Stimulated activated CD4-positive, alpha-beta T cell treated with anti-CD3 and anti-CD28 coated beads, Interleukin-15, amount 100 ng/mL, for 1 hour (primary cell): ENCODE results near the gene PRSS56.

Experiments used
- DNase-seq, 2 donors: peaks; one replicate each; pipeline ENCODE4 v3.0.0-alpha.2; 2020; ENCODE audit warnings: low read depth in 1 of 2, low spot score in 1 of 2

PRSS56 gene

GRCh38 chr2:232501794-232502390 is 18.3 kb upstream of the PRSS56 start:
- no peak for DNase-seq

DNA sequence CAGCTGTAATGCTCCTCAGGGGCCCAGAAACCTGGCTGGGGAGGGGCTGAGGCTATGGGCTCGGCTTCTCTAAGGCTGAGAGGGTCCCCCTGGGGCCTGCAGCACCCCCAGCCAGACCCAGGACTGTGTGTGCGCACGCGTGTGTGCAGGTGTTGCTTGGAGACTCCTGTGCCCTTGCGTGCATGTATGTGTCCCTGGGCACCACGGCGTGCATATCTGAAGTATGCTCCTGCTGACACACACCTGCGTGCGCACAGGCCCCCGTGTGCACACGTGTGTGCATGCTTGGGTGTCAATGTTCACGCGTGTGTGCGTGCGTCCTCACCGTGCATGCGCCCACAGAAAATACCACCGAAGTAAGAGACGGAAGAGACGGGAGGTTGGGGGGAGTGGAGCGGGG is 17.7 kb upstream of the PRSS56 start:
- no peak for DNase-seq

GRCh38 chr2:232502911-232503808 is 17.0 kb upstream of the PRSS56 start:
- no peak for DNase-seq

GRCh38 chr2:232503809-232504323 is 16.3 kb upstream of the PRSS56 start:
- no peak for DNase-seq

GRCh38 chr2:232504438-232504837 is 15.8 kb upstream of the PRSS56 start:
- no peak for DNase-seq

DNA sequence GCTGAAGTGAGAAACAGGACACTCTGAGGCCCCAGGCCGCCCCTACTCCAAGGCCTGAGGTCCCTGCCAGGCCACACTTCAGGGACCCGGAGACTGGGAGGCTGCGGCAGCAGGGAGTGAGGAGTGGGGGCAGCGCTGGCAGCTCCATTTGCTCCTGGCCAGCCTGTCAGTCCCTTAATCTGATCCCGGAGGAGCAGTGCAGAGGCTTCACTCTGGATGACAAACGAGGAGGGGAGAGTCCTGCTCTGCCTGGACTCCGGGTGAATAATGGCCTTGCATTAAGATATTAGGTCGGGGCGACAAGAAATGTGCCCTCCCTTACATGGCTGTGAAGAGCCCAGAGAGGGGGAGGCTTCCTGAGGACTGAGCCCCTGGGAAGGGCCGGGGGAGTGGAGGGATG is 14.3 kb upstream of the PRSS56 start:
- DNase-seq: no peak

DNA sequence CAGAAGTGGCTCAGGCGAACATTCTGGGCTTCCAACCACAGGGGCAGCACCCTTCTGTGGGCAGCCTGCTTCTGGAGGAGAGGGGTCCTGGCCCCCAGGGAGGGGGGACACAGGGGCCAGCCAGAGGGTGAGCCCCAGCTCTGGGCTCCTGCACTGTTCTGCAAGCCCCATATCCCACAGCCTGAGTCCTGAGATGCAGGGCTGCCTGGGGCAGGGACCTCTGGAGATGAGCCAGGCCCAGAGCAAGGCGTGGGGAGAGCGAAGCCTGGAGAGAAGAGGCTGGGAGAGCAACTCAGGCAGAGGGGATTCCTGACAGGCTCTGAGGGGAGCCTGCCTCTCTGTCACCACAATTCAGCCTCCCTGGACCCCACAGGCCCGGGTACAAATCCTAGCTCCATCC is 13.5 kb upstream of the PRSS56 start:
- no peak for DNase-seq

DNA sequence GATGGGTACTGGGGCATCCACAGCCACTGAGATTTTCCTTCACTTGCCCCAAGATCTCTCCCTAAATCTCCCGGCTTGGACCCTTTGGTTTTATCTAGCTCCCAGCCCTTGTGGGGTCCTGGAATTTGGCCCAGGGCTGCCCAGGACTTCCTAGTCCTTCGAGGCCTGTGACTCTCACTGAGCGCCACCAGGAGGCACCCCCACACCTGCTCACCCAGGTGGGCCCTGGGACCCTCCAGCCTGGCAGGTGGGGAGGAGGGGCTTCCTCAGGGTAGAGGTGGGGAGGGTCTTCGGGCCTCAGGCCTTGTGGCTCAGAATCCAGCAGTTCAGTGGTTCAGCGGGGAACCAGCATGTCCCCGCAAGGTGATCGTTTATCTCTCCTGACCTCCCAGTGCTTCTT is 11.9 kb upstream of the PRSS56 start:
- no peak for DNase-seq

DNA sequence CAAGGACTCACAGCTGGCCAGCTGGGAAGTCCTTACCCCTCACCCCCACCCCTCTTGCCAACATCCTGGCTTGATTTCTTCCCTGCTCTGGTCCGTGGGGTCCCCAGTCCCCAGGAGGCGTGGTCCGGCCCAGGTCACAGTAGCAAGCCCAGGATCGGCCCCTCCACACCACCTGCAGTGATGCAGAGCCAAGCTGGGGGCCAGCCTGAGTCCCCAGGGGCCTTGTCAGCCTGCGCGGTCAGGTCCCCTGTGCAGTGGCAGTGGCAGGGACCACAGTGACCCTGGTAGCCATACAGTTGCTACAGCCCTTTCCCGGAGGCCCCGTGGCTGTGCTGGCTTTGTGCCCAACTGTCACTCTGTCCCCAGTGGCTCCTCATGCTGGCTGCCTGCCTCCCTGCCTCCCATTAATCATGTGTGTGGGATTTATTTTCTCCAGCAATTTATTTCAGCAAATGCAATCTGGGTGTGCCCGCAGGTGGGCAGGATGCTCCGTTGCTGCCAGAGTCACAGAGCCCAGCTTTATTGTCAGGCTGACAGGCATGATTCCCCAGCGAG is 8.8 kb upstream of the PRSS56 start:
- no peak for DNase-seq

DNA sequence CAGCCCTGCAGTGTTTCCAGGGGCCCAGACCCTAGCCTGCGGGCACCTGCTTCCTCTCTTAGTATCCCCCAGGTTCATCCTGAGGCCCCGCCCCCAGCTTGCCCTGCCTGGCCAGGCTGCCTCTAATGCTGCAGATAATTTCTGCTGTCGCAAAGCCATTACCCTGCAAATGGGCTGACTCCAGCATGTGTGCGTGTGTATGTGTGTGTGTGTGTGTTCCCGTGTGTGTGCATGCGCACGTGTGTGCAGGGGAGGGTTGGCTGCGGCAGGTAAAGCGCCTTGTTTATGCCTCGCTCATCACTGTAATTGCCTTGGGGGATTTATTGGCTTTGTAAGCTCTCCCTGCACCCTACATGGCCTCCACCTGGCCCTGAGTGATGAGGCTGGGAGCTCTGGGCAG is 7.6 kb upstream of the PRSS56 start:
- DNase-seq: no peak

DNA sequence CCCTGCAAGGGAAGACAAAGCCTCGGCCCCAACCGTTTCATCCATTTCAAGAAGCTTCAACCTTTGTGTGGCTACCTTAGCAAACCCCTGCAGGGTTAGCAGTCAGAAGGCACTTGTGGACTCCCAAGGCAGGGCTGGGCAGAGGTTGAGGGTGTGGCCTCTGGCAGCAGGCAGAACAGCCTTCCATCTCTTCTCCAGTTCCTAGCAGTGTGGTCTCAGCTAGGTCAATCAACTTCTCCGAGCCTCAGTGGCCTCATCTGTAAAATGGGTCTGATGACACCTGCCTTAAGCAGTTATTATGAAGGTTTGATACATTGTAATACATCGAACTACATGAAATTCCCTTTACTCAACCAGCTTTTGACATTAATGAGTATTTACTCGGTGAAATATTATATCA is 6.8 kb upstream of the PRSS56 start:
- no peak for DNase-seq

DNA sequence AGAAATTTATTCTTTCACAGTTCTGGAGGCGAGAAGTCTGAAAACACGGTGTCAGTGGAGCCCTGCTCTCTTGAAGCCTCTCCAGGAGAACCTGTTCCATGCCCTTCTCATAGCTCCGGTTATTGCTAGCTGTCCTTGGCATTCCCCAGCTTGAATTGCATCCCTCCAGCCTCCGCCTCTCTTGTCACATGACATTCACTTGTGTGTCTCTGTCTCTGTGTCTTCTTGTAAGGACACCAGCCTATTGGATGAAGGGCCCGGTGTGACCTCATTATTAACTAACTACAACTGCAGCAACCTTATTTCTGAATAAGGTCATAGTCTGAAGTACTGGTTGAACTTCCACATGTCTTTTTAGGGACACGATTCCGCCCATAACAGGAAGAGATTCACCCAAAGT is 4.5 kb upstream of the PRSS56 start:
- no peak for DNase-seq

GRCh38 chr2:232516551-232516950 is 3.6 kb upstream of the PRSS56 start:
- DNase-seq: no peak

GRCh38 chr2:232518844-232519243 is 1.3 kb upstream of the PRSS56 start:
- no peak for DNase-seq

DNA sequence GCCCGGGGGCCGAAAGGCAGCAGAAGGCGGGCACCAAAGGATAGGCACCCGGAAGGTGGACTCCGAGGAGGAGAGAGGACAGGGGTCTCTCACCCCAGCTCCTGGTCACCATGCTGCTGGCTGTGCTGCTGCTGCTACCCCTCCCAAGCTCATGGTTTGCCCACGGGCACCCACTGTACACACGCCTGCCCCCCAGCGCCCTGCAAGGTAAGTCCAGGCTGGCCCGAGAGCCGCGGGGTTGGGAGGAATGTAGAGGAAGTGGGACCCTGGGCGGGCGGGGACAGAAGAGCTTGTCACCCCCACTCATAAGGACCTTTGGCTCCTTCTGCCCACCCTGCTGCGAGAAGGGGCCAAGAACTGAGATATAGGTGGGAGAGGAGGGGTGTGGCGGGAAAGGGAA is 301 bp downstream of the PRSS56 start:
- DNase-seq: no peak

GRCh38 chr2:232521098-232521497 is 910 bp downstream of the PRSS56 start:
- DNase-seq: no peak

DNA sequence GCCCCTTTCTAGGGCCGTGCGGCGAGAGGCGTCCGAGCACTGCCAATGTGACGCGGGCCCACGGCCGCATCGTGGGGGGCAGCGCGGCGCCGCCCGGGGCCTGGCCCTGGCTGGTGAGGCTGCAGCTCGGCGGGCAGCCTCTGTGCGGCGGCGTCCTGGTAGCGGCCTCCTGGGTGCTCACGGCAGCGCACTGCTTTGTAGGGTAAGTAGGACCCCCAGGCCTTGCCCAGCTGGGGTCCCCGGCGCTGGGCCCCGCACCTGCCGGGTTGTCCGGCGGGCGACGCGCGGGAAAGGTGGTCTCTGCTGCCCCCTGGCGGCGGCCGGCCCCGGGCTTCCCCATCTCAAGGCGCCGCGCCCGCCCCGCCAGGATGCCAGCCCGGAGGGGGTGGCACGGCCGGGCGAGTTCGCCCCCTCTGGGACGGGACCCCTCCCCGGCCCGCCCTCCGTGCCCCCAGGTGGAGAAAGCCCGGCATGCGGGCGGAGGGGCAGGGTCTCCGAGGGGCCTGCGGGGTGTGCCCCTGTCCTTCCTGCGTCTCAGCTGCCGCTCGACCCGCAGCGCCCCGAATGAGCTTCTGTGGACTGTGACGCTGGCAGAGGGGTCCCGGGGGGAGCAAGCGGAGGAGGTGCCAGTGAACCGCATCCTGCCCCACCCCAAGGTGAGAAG is 1.9 kb downstream of the PRSS56 start:
- peak; percentile 31 to 70 for DNase-seq

DNA sequence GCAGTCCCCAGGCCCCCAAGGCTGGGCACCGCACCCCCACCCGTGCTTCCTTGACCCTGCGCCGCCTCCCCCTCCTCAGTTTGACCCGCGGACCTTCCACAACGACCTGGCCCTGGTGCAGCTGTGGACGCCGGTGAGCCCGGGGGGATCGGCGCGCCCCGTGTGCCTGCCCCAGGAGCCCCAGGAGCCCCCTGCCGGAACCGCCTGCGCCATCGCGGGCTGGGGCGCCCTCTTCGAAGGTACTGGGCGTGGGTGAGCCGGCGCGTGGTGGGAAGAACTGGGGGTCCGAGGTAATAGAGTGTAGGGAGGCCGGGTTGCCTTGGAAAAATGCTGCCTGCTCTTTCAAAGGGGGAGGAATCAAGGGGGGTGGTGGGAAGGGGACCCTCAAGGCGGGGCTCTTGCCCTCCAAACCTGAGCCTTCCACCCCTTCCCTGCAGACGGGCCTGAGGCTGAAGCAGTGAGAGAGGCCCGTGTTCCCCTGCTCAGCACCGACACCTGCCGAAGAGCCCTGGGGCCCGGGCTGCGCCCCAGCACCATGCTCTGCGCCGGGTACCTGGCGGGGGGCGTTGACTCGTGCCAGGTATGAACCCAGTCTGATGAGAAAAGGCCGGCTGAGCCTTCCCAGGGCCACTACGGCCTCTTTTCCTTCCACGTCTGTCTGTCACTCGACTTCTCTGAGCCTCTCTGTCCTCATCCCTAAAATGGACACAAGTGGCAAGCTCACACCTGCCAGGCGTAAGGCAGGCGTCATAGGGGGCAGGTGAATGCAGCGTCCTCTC is 2.6 kb downstream of the PRSS56 start:
- no peak for DNase-seq

- no peak for DNase-seq
Measured at GRCh38 chr2:232523402-232523681, 3.2 kb downstream of the PRSS56 start.

DNA sequence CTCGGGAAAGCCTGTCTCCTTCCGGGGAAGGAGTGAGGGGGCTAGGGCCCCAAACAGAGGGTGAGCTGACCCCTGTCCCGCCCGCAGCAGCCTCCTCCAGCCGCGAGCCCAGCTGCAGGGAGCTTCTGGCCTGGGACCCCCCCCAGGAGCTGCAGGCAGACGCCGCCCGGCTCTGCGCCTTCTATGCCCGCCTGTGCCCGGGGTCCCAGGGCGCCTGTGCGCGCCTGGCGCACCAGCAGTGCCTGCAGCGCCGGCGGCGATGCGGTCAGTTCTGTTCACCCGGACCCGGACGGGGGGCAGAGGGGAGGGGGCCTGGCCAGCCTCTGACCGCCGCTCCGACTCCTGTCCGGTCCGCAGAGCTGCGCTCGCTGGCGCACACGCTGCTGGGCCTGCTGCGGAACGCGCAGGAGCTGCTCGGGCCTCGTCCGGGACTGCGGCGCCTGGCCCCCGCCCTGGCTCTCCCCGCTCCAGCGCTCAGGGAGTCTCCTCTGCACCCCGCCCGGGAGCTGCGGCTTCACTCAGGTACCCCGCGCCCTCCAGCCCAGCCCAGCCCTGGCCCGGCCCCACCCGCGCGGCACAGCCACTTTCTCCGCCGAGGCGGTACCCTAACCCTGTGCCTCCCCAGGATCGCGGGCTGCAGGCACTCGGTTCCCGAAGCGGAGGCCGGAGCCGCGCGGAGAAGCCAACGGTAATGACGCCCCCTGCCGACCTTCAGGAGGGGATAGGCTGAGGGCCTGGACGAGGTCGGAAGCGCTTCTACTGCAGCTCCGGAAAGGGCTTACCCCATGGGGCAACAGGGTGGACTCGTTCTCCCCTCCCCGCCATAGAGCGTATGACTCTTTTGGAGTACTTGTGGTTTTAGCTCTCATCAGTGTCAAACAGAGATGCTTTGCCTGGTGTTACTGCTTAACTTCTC is 3.8 kb downstream of the PRSS56 start:
- no peak for DNase-seq
